ENCODE results near the gene GSKIP.

- TF ChIP-seq POLR2A (IDR thresholded peaks at IDR 0.05; ENCODE audit: low read depth, low read length) (no peak), POLR2AphosphoS5 (IDR thresholded peaks at IDR 0.05; ENCODE audit: low read depth, low read length) (no peak), TAF1 (IDR thresholded peaks at IDR 0.05; ENCODE audit: borderline replicate concordance, low read depth, low read length) (no peak)
These were observed 11.3 kb upstream of the GSKIP start for GRCh38 chr14:96351986-96352385.
